Retinal pigment epithelial cell (primary cell): ENCODE results near the gene EEPD1.
"Not testable (repeated sequence)": the region's sequence is repeated elsewhere in the genome, so short reads cannot be mapped to it uniquely, and the experiment has no call there.

Experiments used
- DNase-seq: peaks from one replicate; pipeline ENCODE4 v3.0.0-alpha.2; 2010; ENCODE audit warnings: low read depth
- H3K4me3 ChIP-seq: 2 replicates; pipeline ENCODE4 v1.5.1; 2011; ENCODE audit warnings: mild to moderate bottlenecking, low read length, control low read depth, moderate library complexity
- CTCF ChIP-seq: conservative IDR thresholded peaks from 2 replicates; pipeline ENCODE4 v1.5.1; 2011; ENCODE audit warnings: low read depth, low read length, control low read depth, inconsistent platforms

EEPD1 gene

GRCh38 chr7:36228039-36228438 is 75.0 kb downstream of the EEPD1 start:
- TF ChIP-seq CTCF = no peak
- DNase-seq = no peak
- H3K4me3 ChIP-seq = no peak overlapping the region

- no peak for TF ChIP-seq CTCF
- H3K4me3 ChIP-seq = no peak overlapping the region
- no peak for DNase-seq
Measured at GRCh38 chr7:36231406-36231805, 78.4 kb downstream of the EEPD1 start.

- no peak for TF ChIP-seq CTCF
- no peak for DNase-seq
- H3K4me3 ChIP-seq = no peak overlapping the region
Measured at GRCh38 chr7:36232555-36232954, 79.5 kb downstream of the EEPD1 start.

GRCh38 chr7:36232971-36233550 is 80.0 kb downstream of the EEPD1 start:
- H3K4me3 ChIP-seq = no peak overlapping the region
- no peak for TF ChIP-seq CTCF

GRCh38 chr7:36236073-36236472 is 83.0 kb downstream of the EEPD1 start:
- H3K4me3 ChIP-seq = no peak overlapping the region
- DNase-seq = no peak
- no peak for TF ChIP-seq CTCF

More at GRCh38 chr7:36232971-36233550, 80.0 kb downstream of the EEPD1 start:
- DNase-seq = no peak

- no peak for TF ChIP-seq CTCF
- no peak overlapping the region for H3K4me3 ChIP-seq
- no peak for DNase-seq
Measured at GRCh38 chr7:36238138-36238537, 85.1 kb downstream of the EEPD1 start.

- H3K4me3 ChIP-seq, DNase-seq: not testable (repeated sequence)
Measured at GRCh38 chr7:36243356-36243755, 90.3 kb downstream of the EEPD1 start.

GRCh38 chr7:36244001-36244400 is 90.9 kb downstream of the EEPD1 start:
- not testable (repeated sequence) for DNase-seq, H3K4me3 ChIP-seq
